Suprapubic skin (tissue), 4 donors: ENCODE results near the gene UGT2B17. TPM values are rescaled to one million over a fixed set of nuclear protein-coding genes. Genes with fewer than 3 reads are reported as not detected.
"Not testable (repeated sequence)": the region's sequence is repeated elsewhere in the genome, so short reads cannot be mapped to it uniquely, and the experiment has no call there.

Source experiments
- DNase-seq, 2 donors: peaks; one replicate each; pipeline ENCODE4 v3.0.0-alpha.2; 2019; ENCODE audit warnings: low spot score in 2 of 2
- H3K27ac ChIP-seq: fragments of 200-600 bp; sonication (generic); one replicate; pipeline ENCODE4 v1.5.1; 2019
- H3K27me3 ChIP-seq: fragments of 200-600 bp; sonication (generic); one replicate; pipeline ENCODE4 v1.5.1; 2019
- H3K36me3 ChIP-seq: fragments of 200-600 bp; sonication (generic); one replicate; pipeline ENCODE4 v1.5.1; 2019
- H3K4me1 ChIP-seq: fragments of 200-600 bp; sonication (generic); one replicate; pipeline ENCODE4 v1.5.1; 2019
- H3K4me3 ChIP-seq: fragments of 200-600 bp; sonication (generic); one replicate; pipeline ENCODE4 v1.5.1; 2019; ENCODE audit warnings: mild to moderate bottlenecking
- H3K9me3 ChIP-seq: fragments of 200-600 bp; sonication (generic); one replicate; pipeline ENCODE4 v1.5.1; 2019
- CTCF ChIP-seq, 2 donors: fragments of 200-600 bp in 1 of 2; fragments of 450-650 bp in 1 of 2; sonication (generic) in 1 of 2; IDR thresholded peaks; one replicate each; pipeline ENCODE4 v1.5.1; 2016 to 2019; ENCODE audit warnings: antibody characterized with exemption in 2 of 2, mild to moderate bottlenecking in 1 of 2, moderate library complexity in 1 of 2
- EP300 ChIP-seq: sonication (generic); formaldehyde crosslinking; IDR thresholded peaks from one replicate; pipeline ENCODE4 v1.6.1; 2017; ENCODE audit warnings: antibody characterized with exemption
- POLR2A ChIP-seq, 2 donors: fragments of 450-650 bp; IDR thresholded peaks; one replicate each; pipeline ENCODE4 v1.6.1; 2017; ENCODE audit warnings: antibody characterized with exemption in 2 of 2, mild to moderate bottlenecking in 2 of 2, moderate library complexity in 2 of 2
- POLR2AphosphoS5 ChIP-seq, 3 donors: sonication (generic); formaldehyde crosslinking; IDR thresholded peaks; one replicate each; pipeline ENCODE4 v1.6.1; 2017; ENCODE audit warnings: antibody characterized with exemption in 3 of 3
- WGBS: methylation state at CpG from one replicate; pipeline ENCODE4 v1.1.5; 2018; 5-methylcytosine and 5-hydroxymethylcytosine counted together
- total RNA-seq, 4 donors: library from RNA; depleted of rRNA; stranded (reverse); fragments of >200 nt; gene quantifications; one replicate each; pipeline ENCODE4 v1.1.0, GENCODE V29; 2016

The UGT2B17 gene
- total RNA-seq, 4 donors from 2014 or later: not detected

- TF ChIP-seq CTCF (IDR thresholded peaks at IDR 0.05): no peak
- no peak for TF ChIP-seq EP300
- TF ChIP-seq POLR2AphosphoS5 (IDR thresholded peaks at IDR 0.05): no peak
- TF ChIP-seq POLR2A (IDR thresholded peaks at IDR 0.05): no peak
- no peak overlapping the region for H3K4me3 ChIP-seq
- H3K27ac ChIP-seq: no peak overlapping the region
- WGBS: no CpG with 5 or more reads among the region's 1 CpG
- no peak for DNase-seq
- no peaks in the 10 kb centered on the region for H3K27me3 ChIP-seq
- no peaks in the 10 kb centered on the region for H3K4me1 ChIP-seq
- H3K36me3 ChIP-seq: no peaks in the 10 kb centered on the region
- H3K9me3 ChIP-seq: no peaks in the 10 kb centered on the region
Observed at GRCh38 chr4:68575081-68575480, 1.0 kb downstream of the UGT2B17 start.

- Histone ChIP-seq H3K27me3 (no peaks in the 10 kb centered on the region), H3K36me3 (no peaks in the 10 kb centered on the region), H3K4me3 (no peak overlapping the region), H3K4me1 (no peaks in the 10 kb centered on the region), H3K27ac (no peak overlapping the region), H3K9me3 (no peaks in the 10 kb centered on the region)
- no peak for DNase-seq
- no peak for TF ChIP-seq POLR2A (IDR thresholded peaks at IDR 0.05)
- TF ChIP-seq POLR2AphosphoS5 (IDR thresholded peaks at IDR 0.05): no peak
- TF ChIP-seq EP300: no peak
- TF ChIP-seq CTCF (IDR thresholded peaks at IDR 0.05): no peak
- no CpG with 5 or more reads among the region's 3 CpGs for WGBS
Observed at GRCh38 chr4:68572653-68573170, 3.4 kb downstream of the UGT2B17 start.

- no peaks in the 10 kb centered on the region for H3K27me3 ChIP-seq
- H3K4me1 ChIP-seq: no peaks in the 10 kb centered on the region
- H3K36me3 ChIP-seq: no peaks in the 10 kb centered on the region
- WGBS: no CpG with 5 or more reads among the region's 4 CpGs
- TF ChIP-seq CTCF (IDR thresholded peaks at IDR 0.05) (no peak), POLR2AphosphoS5 (IDR thresholded peaks at IDR 0.05) (no peak), POLR2A (IDR thresholded peaks at IDR 0.05) (no peak), EP300 (no peak)
- no peaks in the 10 kb centered on the region for H3K9me3 ChIP-seq
- no peak for DNase-seq
- no peak overlapping the region for H3K4me3 ChIP-seq
- H3K27ac ChIP-seq: no peak overlapping the region
Observed at GRCh38 chr4:68570122-68570507, 6.0 kb downstream of the UGT2B17 start.

- no peaks in the 10 kb centered on the region for H3K4me1 ChIP-seq
- DNase-seq: no peak
- H3K4me3 ChIP-seq: no peak overlapping the region
- H3K9me3 ChIP-seq: no peaks in the 10 kb centered on the region
- H3K36me3 ChIP-seq: no peaks in the 10 kb centered on the region
- no peak for TF ChIP-seq CTCF (IDR thresholded peaks at IDR 0.05)
- no peak for TF ChIP-seq POLR2AphosphoS5 (IDR thresholded peaks at IDR 0.05)
- TF ChIP-seq EP300: no peak
- TF ChIP-seq POLR2A (IDR thresholded peaks at IDR 0.05): no peak
- H3K27me3 ChIP-seq: no peaks in the 10 kb centered on the region
- no CpG with 5 or more reads among the region's 7 CpGs for WGBS
- H3K27ac ChIP-seq: no peak overlapping the region
Observed at GRCh38 chr4:68569466-68570121, 6.5 kb downstream of the UGT2B17 start.

- no CpG with 5 or more reads among the region's 1 CpG for WGBS
- not testable (repeated sequence) for H3K4me3 ChIP-seq, H3K27me3 ChIP-seq
Observed at GRCh38 chr4:68569036-68569435, 7.1 kb downstream of the UGT2B17 start.

GRCh38 chr4:68568535-68568934, 7.6 kb downstream of the UGT2B17 start:
- not testable (repeated sequence) for DNase-seq, H3K4me1 ChIP-seq, H3K36me3 ChIP-seq, H3K9me3 ChIP-seq, H3K4me3 ChIP-seq, H3K27me3 ChIP-seq, H3K27ac ChIP-seq
- no CpG with 5 or more reads among the region's 4 CpGs for WGBS

More at GRCh38 chr4:68569036-68569435, 7.1 kb downstream of the UGT2B17 start:
- not testable (repeated sequence) for DNase-seq, H3K4me1 ChIP-seq, H3K9me3 ChIP-seq, H3K36me3 ChIP-seq, H3K27ac ChIP-seq

GRCh38 chr4:68566364-68566763, 9.8 kb downstream of the UGT2B17 start:
- H3K27me3 ChIP-seq, DNase-seq, H3K36me3 ChIP-seq, H3K4me3 ChIP-seq, H3K27ac ChIP-seq, H3K4me1 ChIP-seq, H3K9me3 ChIP-seq: not testable (repeated sequence)
- WGBS: no CpG with 5 or more reads among the region's 1 CpG

- H3K27ac ChIP-seq, H3K9me3 ChIP-seq, H3K36me3 ChIP-seq, H3K4me1 ChIP-seq, H3K4me3 ChIP-seq, H3K27me3 ChIP-seq, DNase-seq: not testable (repeated sequence)
- WGBS: no CpG with 5 or more reads among the region's 1 CpG
Observed at GRCh38 chr4:68565082-68565481, 11.0 kb downstream of the UGT2B17 start.

- not testable (repeated sequence) for H3K27me3 ChIP-seq, H3K4me1 ChIP-seq, H3K27ac ChIP-seq, H3K36me3 ChIP-seq, H3K9me3 ChIP-seq, DNase-seq, H3K4me3 ChIP-seq
- no CpG with 5 or more reads among the region's 1 CpG for WGBS
Observed at GRCh38 chr4:68560364-68561070, 15.6 kb downstream of the UGT2B17 start.
